ENCODE measurements around the gene LRSAM1.

Gene LRSAM1

DNA sequence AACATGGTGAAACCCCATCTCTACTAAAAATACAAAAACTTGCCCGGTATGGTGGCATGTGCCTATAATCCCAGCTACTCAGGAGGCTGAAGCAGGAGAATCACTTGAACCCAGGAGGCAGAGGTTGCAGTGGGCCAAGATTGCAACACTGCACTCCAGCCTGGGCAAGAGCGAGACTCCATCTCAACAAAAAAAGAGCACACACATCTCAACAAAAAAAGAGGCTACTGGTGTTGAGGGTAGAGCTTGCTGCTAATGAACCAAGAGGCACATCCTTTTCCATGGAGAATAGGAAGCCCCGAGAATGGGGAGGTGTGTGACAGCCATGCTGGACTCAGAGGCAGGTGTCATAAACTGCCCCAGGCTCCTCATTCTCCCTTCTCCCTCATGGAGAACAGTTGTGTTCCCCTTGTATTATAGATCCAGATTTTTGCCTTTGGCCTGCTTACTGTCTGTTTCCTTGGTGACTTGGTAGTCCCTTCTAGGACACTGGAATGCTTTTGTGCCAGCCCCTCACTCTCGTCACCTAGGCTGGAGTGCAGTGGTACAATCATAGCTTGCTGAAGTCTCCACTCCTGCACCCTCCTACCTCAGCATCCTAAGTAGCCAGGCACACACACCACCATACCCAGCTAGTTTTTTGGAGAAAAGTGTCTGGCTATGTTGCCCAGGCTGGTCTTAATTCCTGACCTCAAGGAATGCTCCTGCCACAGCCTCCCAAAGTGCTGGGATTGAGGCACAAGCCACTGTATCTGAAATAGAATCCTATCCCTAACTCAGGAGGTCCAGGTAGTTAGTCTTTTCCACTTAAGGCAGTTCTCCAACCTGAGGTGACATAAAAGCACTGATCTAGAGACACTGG is 5.2 kb upstream of the LRSAM1 start:
- peak; percentile 56 for DNase-seq (ENCODE audit: low read depth)

GRCh38 chr9:127446713-127447415 is 4.4 kb upstream of the LRSAM1 start:
- no peak overlapping the region for H3K4me3 ChIP-seq (ENCODE audit: low read depth, low read length)
- DNase-seq (ENCODE audit: low read depth) = peak; percentile 46

More for the DNA sequence above, 5.2 kb upstream of the LRSAM1 start:
- TF ChIP-seq MYC (IDR thresholded peaks at IDR 0.05; ENCODE audit: low read depth, low read length) (no peak), CTCF (IDR thresholded peaks at IDR 0.05; ENCODE audit: low read depth, low read length) (no peak), POLR2A (IDR thresholded peaks at IDR 0.05; ENCODE audit: extremely low read depth, insufficient read length) (no peak)
- TF ChIP-seq, protein P1, sequence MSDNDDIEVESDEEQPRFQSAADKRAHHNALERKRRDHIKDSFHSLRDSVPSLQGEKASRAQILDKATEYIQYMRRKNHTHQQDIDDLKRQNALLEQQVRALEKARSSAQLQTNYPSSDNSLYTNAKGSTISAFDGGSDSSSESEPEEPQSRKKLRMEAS (IDR thresholded peaks at IDR 0.05; ENCODE audit: low read depth, low read length) = no peak
- no peak overlapping the region for H3K4me3 ChIP-seq (ENCODE audit: low read depth, low read length)

DNA sequence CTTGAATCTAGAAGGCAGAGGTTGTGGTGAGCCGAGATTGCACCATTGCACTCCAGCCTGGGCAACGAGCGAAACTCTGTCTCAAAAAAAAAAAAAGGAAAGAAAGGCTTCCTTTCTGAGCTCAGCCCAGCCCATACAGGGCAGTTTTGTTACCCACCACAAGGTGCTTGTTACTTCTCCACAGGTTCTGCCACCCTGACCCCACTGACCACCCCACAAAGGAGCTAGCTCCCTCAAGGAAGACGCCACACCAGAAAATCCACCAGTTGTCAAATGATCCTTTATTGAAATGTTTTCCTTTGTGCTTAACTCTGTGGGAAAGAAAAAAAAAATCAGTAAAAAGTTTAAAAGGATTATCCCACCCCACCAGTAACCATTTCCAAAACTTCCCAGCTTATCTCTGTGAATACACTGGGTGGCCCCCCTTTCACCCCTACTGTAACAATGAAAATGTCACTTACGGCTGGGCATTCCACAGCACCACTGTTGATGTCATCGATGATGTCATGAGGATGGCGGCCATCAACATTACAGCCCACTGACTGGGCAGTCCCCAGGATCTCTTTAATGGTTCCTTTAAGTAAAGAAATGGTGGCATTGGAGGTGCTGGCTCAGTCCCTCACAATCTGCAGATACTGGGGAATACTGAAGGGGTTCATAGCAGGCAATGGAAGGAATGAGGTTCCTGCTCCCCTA is 3.7 kb upstream of the LRSAM1 start:
- DNase-seq (ENCODE audit: low read depth) = peak; percentile 38
- peak overlapping the region; percentile 100 for H3K4me3 ChIP-seq (ENCODE audit: low read depth, low read length)
- no peak for TF ChIP-seq CTCF (IDR thresholded peaks at IDR 0.05; ENCODE audit: low read depth, low read length)
- TF ChIP-seq, protein P1 (IDR thresholded peaks at IDR 0.05; ENCODE audit: low read depth, low read length) = no peak
- no peak for TF ChIP-seq POLR2A (IDR thresholded peaks at IDR 0.05; ENCODE audit: extremely low read depth, insufficient read length)
- TF ChIP-seq MYC (IDR thresholded peaks at IDR 0.05; ENCODE audit: low read depth, low read length) = no peak

More at GRCh38 chr9:127446713-127447415, 4.4 kb upstream of the LRSAM1 start:
- TF ChIP-seq MYC (IDR thresholded peaks at IDR 0.05; ENCODE audit: low read depth, low read length) (no peak), CTCF (IDR thresholded peaks at IDR 0.05; ENCODE audit: low read depth, low read length) (no peak), POLR2A (IDR thresholded peaks at IDR 0.05; ENCODE audit: extremely low read depth, insufficient read length) (no peak)
- TF ChIP-seq, protein P1 (IDR thresholded peaks at IDR 0.05; ENCODE audit: low read depth, low read length) = no peak

GRCh38 chr9:127448112-127448805 is 3.1 kb upstream of the LRSAM1 start:
- peak overlapping the region; percentile 100 for H3K4me3 ChIP-seq (ENCODE audit: low read depth, low read length)
- TF ChIP-seq, protein P1 (IDR thresholded peaks at IDR 0.05; ENCODE audit: low read depth, low read length) = no peak
- no peak for TF ChIP-seq MYC (IDR thresholded peaks at IDR 0.05; ENCODE audit: low read depth, low read length)
- TF ChIP-seq CTCF (IDR thresholded peaks at IDR 0.05; ENCODE audit: low read depth, low read length) = no peak
- TF ChIP-seq POLR2A (IDR thresholded peaks at IDR 0.05; ENCODE audit: extremely low read depth, insufficient read length) = no peak
- DNase-seq (ENCODE audit: low read depth) = peak; percentile 17

Measured in NB4 (cell line).